OCI-LY1 (cell line): Measurements from ENCODE around the gene MAP1A.

Source experiments
- H2AFZ ChIP-seq: fragments of 200-600 bp; sonication (generic), shearing (Covaris generic); 2 replicates; pipeline ENCODE4 v1.6.0; 2014; ENCODE audit warnings: antibody characterized with exemption, mild to moderate bottlenecking, low read length
- H3F3A ChIP-seq: fragments of 200-600 bp; sonication (generic), shearing (Covaris generic); 2 replicates; pipeline ENCODE4 v1.6.0; 2014; ENCODE audit warnings: mild to moderate bottlenecking, antibody characterized with exemption, low read length, moderate library complexity; ENCODE audit not compliant: insufficient read depth
- H3K27ac ChIP-seq: fragments of 200-600 bp; sonication (generic); 2 replicates; pipeline ENCODE4 v1.5.1; 2014; ENCODE audit warnings: low read length, mixed run types, mild to moderate bottlenecking, low read depth; ENCODE audit not compliant: poor library complexity, severe bottlenecking
- H3K27me3 ChIP-seq: fragments of 200-600 bp; sonication (generic); 2 replicates; pipeline ENCODE4 v1.6.0; 2014; ENCODE audit warnings: antibody characterized with exemption, mild to moderate bottlenecking, low read length, moderate library complexity; ENCODE audit not compliant: insufficient read depth
- H3K36me3 ChIP-seq: fragments of 200-600 bp; sonication (generic); 2 replicates; pipeline ENCODE4 v1.6.1; 2014; ENCODE audit warnings: mild to moderate bottlenecking, antibody characterized with exemption, low read length, moderate library complexity, mixed read lengths; ENCODE audit not compliant: insufficient read depth
- H3K4me1 ChIP-seq: fragments of 200-600 bp; sonication (generic); 2 replicates; pipeline ENCODE4 v1.5.1; 2014; ENCODE audit warnings: mild to moderate bottlenecking, low read length, moderate library complexity; ENCODE audit not compliant: insufficient read depth, severe bottlenecking
- H3K4me2 ChIP-seq: fragments of 200-600 bp; sonication (generic), shearing (Covaris generic); 2 replicates; pipeline ENCODE4 v1.6.1; 2014; ENCODE audit warnings: low read length
- H3K4me3 ChIP-seq: fragments of 200-600 bp; sonication (generic); 2 replicates; pipeline ENCODE4 v1.5.1; 2014; ENCODE audit warnings: low read length, low read depth, mild to moderate bottlenecking, mixed read lengths; ENCODE audit not compliant: poor library complexity, severe bottlenecking
- H3K79me2 ChIP-seq: fragments of 200-600 bp; shearing (Covaris generic); 2 replicates; pipeline ENCODE4 v1.6.1; 2016; ENCODE audit warnings: mixed run types, low read length, mixed read lengths; ENCODE audit not compliant: insufficient read depth
- H3K9ac ChIP-seq: fragments of 200-600 bp; sonication (generic), shearing (Covaris generic); 2 replicates; pipeline ENCODE4 v1.6.1; 2014; ENCODE audit warnings: mild to moderate bottlenecking, low read length, mixed read lengths
- H3K9me2 ChIP-seq: fragments of 200-600 bp; sonication (generic), shearing (Covaris generic); 2 replicates; pipeline ENCODE4 v1.6.1; 2014; ENCODE audit warnings: low read depth, mild to moderate bottlenecking, low read length, mixed read lengths
- H3K9me3 ChIP-seq: fragments of 200-600 bp; shearing (Covaris generic); 2 replicates; pipeline ENCODE4 v1.6.1; 2014; ENCODE audit warnings: low read length, mixed read lengths
- H4K20me1 ChIP-seq: fragments of 200-600 bp; sonication (generic), shearing (Covaris generic); 2 replicates; pipeline ENCODE4 v1.6.0; 2016; ENCODE audit warnings: mild to moderate bottlenecking, low read length; ENCODE audit not compliant: insufficient read depth
- CTCF ChIP-seq: fragments of 200-600 bp; sonication (generic), shearing (Covaris generic); IDR thresholded peaks from 2 replicates; pipeline ENCODE4 v1.5.1; 2017; ENCODE audit warnings: mild to moderate bottlenecking, antibody characterized with exemption, low read length, moderate library complexity, mixed read lengths
- EZH2 ChIP-seq: fragments of 200-600 bp; sonication (generic), shearing (Covaris generic); IDR thresholded peaks from 2 replicates; pipeline ENCODE4 v1.8.0; 2017; ENCODE audit warnings: borderline replicate concordance, mixed run types, mild to moderate bottlenecking, antibody characterized with exemption, low read length, moderate library complexity, mixed read lengths

Gene MAP1A

GRCh38 chr15:43526261-43526930 is 9.0 kb downstream of the MAP1A start:
- TF ChIP-seq EZH2 (no peak), CTCF (no peak)
- no peaks in the 10 kb centered on the region for H3K4me1 ChIP-seq
- H3K36me3 ChIP-seq: peaks cover 9% of the 10 kb centered on the region; the same call in 1 of the 2 replicates
- H3K9ac ChIP-seq: no peak overlapping the region
- no peaks in the 10 kb centered on the region for H3K79me2 ChIP-seq
- no peaks in the 10 kb centered on the region for H3K27me3 ChIP-seq
- H3F3A ChIP-seq: no peaks in the 10 kb centered on the region
- no peak overlapping the region for H3K27ac ChIP-seq
- H3K4me2 ChIP-seq: no peak overlapping the region
- H3K9me2 ChIP-seq: no peaks in the 10 kb centered on the region
- H2AFZ ChIP-seq: no peak overlapping the region
- H3K9me3 ChIP-seq: no peaks in the 10 kb centered on the region
- H3K4me3 ChIP-seq: no peak overlapping the region
- no peaks in the 10 kb centered on the region for H4K20me1 ChIP-seq

- H3K9ac ChIP-seq: no peak overlapping the region
- H3K79me2 ChIP-seq: no peaks in the 10 kb centered on the region
- no peak overlapping the region for H3K4me2 ChIP-seq
- no peak overlapping the region for H3K27ac ChIP-seq
- H2AFZ ChIP-seq: no peak overlapping the region
- no peaks in the 10 kb centered on the region for H3K27me3 ChIP-seq
- H3K4me3 ChIP-seq: no peak overlapping the region
- H3F3A ChIP-seq: no peaks in the 10 kb centered on the region
- H3K9me2 ChIP-seq: no peaks in the 10 kb centered on the region
- peaks cover 4% of the 10 kb centered on the region; the same call in 1 of the 2 replicates for H3K36me3 ChIP-seq
- no peak for TF ChIP-seq EZH2
- no peak for TF ChIP-seq CTCF
- no peaks in the 10 kb centered on the region for H3K4me1 ChIP-seq
- H4K20me1 ChIP-seq: no peaks in the 10 kb centered on the region
- no peaks in the 10 kb centered on the region for H3K9me3 ChIP-seq
Measured at GRCh38 chr15:43527016-43527801, 9.8 kb downstream of the MAP1A start.

GRCh38 chr15:43527802-43528541 is 10.6 kb downstream of the MAP1A start:
- H3K9ac ChIP-seq: no peak overlapping the region
- H3K79me2 ChIP-seq: no peaks in the 10 kb centered on the region
- H3K27me3 ChIP-seq: no peaks in the 10 kb centered on the region
- TF ChIP-seq CTCF (no peak), EZH2 (no peak)
- no peak overlapping the region for H3K4me3 ChIP-seq
- H2AFZ ChIP-seq: no peak overlapping the region
- no peak overlapping the region for H3K4me2 ChIP-seq
- no peak overlapping the region for H3K27ac ChIP-seq
- H3K9me3 ChIP-seq: no peaks in the 10 kb centered on the region
- no peaks in the 10 kb centered on the region for H3K4me1 ChIP-seq
- no peaks in the 10 kb centered on the region for H3F3A ChIP-seq
- no peaks in the 10 kb centered on the region for H3K9me2 ChIP-seq
- H4K20me1 ChIP-seq: no peaks in the 10 kb centered on the region
- peaks cover 4% of the 10 kb centered on the region; the same call in 1 of the 2 replicates for H3K36me3 ChIP-seq
